Activated CD4-positive, alpha-beta T cell treated with anti-CD3 and anti-CD28 coated beads, Interleukin-2, amount 10 ng/mL, durations not matched to agents 7 days and 5 days (primary cell): ENCODE results near the gene EXOSC1. TPM values are rescaled to one million over a fixed set of nuclear protein-coding genes. Genes with fewer than 3 reads are reported as not detected.
A peak's percentile ranks its signal among the peaks of the same experiment; 100 is the strongest.

Experiments used
- CTCF ChIA-PET: fragments of 350-600 bp; sonication (Branson Sonifier 250); formaldehyde crosslinking; loops from one replicate; lab custom pipeline; 2021; ENCODE audit warnings: antibody characterized with exemption; lab: Charles Lee
- POLR2A ChIA-PET: fragments of 350-600 bp; sonication (Branson Sonifier 250); formaldehyde crosslinking; loops from one replicate; lab custom pipeline; 2021; ENCODE audit warnings: antibody characterized with exemption; lab: Charles Lee
- DNase-seq: peaks from one replicate; pipeline ENCODE4 v3.0.0-alpha.2; 2020
- H3K27ac Mint-ChIP-seq: one replicate; pipeline ENCODE4 v1.8.0; 2021; ENCODE audit warnings: mild to moderate bottlenecking, moderate library complexity, mixed read lengths
- H3K27me3 Mint-ChIP-seq: one replicate; pipeline ENCODE4 v1.8.0; 2021; ENCODE audit warnings: mixed read lengths
- H3K36me3 Mint-ChIP-seq: one replicate; pipeline ENCODE4 v1.8.0; 2021; ENCODE audit warnings: low read depth, mixed read lengths
- H3K4me1 Mint-ChIP-seq: one replicate; pipeline ENCODE4 v1.8.0; 2021; ENCODE audit warnings: mixed read lengths
- H3K4me3 Mint-ChIP-seq: one replicate; pipeline ENCODE4 v1.8.0; 2021; ENCODE audit warnings: mild to moderate bottlenecking, moderate library complexity, mixed read lengths
- H3K9me3 Mint-ChIP-seq: one replicate; pipeline ENCODE4 v1.8.0; 2021; ENCODE audit warnings: mixed read lengths
- total RNA-seq, 2 experiments: library from RNA; stranded (reverse); gene quantifications; one replicate each; pipeline ENCODE4 v1.2.3, GENCODE V29; 2021

EXOSC1 gene
- total RNA-seq, 2 experiments from 2014 or later = 45.5 to 50.0 TPM

DNA sequence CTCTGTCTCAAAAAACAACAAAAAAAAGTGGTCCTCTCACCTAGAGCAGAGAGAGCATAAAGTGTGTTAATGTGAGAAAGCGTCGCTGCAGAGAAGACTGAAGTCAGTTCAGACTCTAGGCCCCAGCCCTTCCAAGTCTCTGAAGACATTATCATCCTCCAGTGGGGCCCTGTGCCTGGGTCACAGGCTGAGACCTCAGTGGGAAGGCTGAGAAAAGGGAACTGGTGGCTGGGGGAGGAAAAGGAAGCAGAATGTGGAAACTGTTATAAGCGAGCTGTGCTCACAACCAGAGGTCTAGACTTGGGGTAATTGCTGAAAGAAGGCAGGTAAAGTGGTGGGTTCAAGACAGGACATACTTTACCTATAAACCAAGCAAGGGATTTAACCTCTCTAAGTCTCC lies 39.7 kb downstream of the EXOSC1 start:
- H3K36me3 Mint-ChIP-seq = no peaks in the 10 kb centered on the region
- H3K9me3 Mint-ChIP-seq = no peaks in the 10 kb centered on the region
- ChIA-PET CTCF (interaction anchor here (0.9 to 1.0 kb wide), 2 partner anchors 9 to 17 kb away, joined by 3 read pairs; no protein-coding TSS in a partner anchor), POLR2A (no interaction called here)
- peaks cover 16% of the 10 kb centered on the region for H3K4me1 Mint-ChIP-seq
- H3K27me3 Mint-ChIP-seq = no peaks in the 10 kb centered on the region
- no peak for DNase-seq
- no peak overlapping the region for H3K27ac Mint-ChIP-seq
- no peak overlapping the region for H3K4me3 Mint-ChIP-seq

- H3K9me3 Mint-ChIP-seq = no peaks in the 10 kb centered on the region
- H3K27ac Mint-ChIP-seq = no peak overlapping the region
- CTCF ChIA-PET = interaction anchor here (1.1 to 1.8 kb wide), 3 partner anchors 10 to 56 kb away, joined by 4 to 5 read pairs (median 4); no protein-coding TSS in a partner anchor
- H3K4me1 Mint-ChIP-seq = peaks cover 27% of the 10 kb centered on the region
- H3K4me3 Mint-ChIP-seq = no peak overlapping the region
- POLR2A ChIA-PET = interaction anchor here (0.6 kb wide), 1 partner anchor 34 kb away, joined by 3 read pairs; no protein-coding TSS in a partner anchor
- H3K36me3 Mint-ChIP-seq = no peaks in the 10 kb centered on the region
- DNase-seq = no peak
- H3K27me3 Mint-ChIP-seq = no peaks in the 10 kb centered on the region
These were observed 41.8 kb downstream of the EXOSC1 start for GRCh38 chr10:97404044-97404443.

- ChIA-PET CTCF (interaction anchor here (0.9 to 2.0 kb wide), 10 partner anchors 8 to 82 kb away, joined by 3 to 10 read pairs (median 4); partner anchors contain the start of gene FRAT1), POLR2A (interaction anchor here (0.6 to 1.2 kb wide), 4 partner anchors 11 to 76 kb away, joined by 4 to 6 read pairs (median 4); no protein-coding TSS in a partner anchor)
- peak overlapping the region; percentile 93 for H3K27ac Mint-ChIP-seq
- H3K27me3 Mint-ChIP-seq = no peaks in the 10 kb centered on the region
- no peaks in the 10 kb centered on the region for H3K36me3 Mint-ChIP-seq
- peak overlapping the region; percentile 93 for H3K4me3 Mint-ChIP-seq
- peaks cover 16% of the 10 kb centered on the region for H3K4me1 Mint-ChIP-seq
- H3K9me3 Mint-ChIP-seq = no peaks in the 10 kb centered on the region
- no peak for DNase-seq
These were observed 44.3 kb downstream of the EXOSC1 start for GRCh38 chr10:97401455-97401919.

DNA sequence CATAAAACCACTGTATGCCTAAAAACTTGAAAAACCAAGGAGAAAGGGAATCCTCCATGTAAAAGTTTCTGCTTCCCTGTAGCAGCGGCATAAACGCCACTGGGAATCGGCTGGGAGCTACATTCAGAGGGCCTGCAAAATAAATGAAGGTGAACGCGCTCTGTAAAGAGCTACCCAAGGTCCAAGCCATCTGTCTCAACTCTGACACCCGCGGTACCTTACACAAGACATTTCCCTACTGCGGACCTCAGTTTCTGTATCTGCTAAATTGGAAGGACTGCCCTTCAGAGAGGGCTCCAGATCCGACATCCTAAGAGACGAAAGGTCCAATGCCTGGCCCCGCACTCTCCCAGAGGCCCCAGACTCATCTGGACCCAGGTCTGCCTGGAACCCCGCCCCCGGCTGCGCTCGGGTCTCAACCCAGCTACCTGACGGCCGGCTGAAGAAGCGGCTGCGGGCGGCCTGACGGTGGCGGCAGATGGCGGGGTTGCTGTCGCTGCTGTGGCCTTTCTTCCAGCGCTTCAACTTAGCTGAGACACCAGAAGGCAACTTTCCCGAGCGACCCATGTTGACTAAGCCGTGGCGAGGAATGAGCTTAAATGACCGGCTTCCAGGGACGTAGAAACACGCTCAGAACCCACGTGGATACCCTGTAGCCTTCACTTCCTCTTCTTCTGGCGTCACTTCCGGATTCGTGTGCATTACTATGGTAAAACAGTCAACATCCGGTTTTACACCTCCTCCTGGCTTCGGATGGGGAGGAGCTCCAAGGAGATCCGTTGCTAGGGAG lies 44.9 kb downstream of the EXOSC1 start, which contains the start of gene RRP12:
Gene RRP12 (minus strand): TSS at position 676 of the 790 bp plus-strand sequence. CDS start 109 bp downstream, at position 567.
- POLR2A ChIA-PET = interaction anchor here (0.6 to 1.4 kb wide), 4 partner anchors 12 to 27 kb away, joined by 3 to 6 read pairs (median 4); no protein-coding TSS in a partner anchor
- peak; percentile 96 for DNase-seq
- H3K27me3 Mint-ChIP-seq = no peaks in the 10 kb centered on the region

GRCh38 chr10:97399843-97400545 lies 45.8 kb downstream of the EXOSC1 start:
- no peaks in the 10 kb centered on the region for H3K9me3 Mint-ChIP-seq
- peak overlapping the region; percentile 93 for H3K27ac Mint-ChIP-seq
- CTCF ChIA-PET = interaction anchor here (0.6 to 1.7 kb wide), 6 partner anchors 12 to 45 kb away, joined by 3 to 10 read pairs (median 4); no protein-coding TSS in a partner anchor
- peaks cover 5% of the 10 kb centered on the region for H3K36me3 Mint-ChIP-seq
- no peaks in the 10 kb centered on the region for H3K27me3 Mint-ChIP-seq
- peaks cover 16% of the 10 kb centered on the region for H3K4me1 Mint-ChIP-seq
- DNase-seq = peak; percentile 31
- peak overlapping the region; percentile 93 for H3K4me3 Mint-ChIP-seq
- POLR2A ChIA-PET = interaction anchor here (1.4 kb wide), 1 partner anchor 14 kb away, joined by 3 read pairs; no protein-coding TSS in a partner anchor

More for the DNA sequence above, 44.9 kb downstream of the EXOSC1 start, which contains the start of gene RRP12:
- peak within 1 kb of the TSS; percentile 93 for H3K27ac Mint-ChIP-seq
- peaks cover 16% of the 10 kb centered on the region for H3K4me1 Mint-ChIP-seq
- peak within 1 kb of the TSS; percentile 93 for H3K4me3 Mint-ChIP-seq
- no peaks in the 10 kb centered on the region for H3K9me3 Mint-ChIP-seq
- peaks cover 5% of the 10 kb centered on the region for H3K36me3 Mint-ChIP-seq
- CTCF ChIA-PET = interaction anchor here (0.6 to 2.0 kb wide), 12 partner anchors 9 to 82 kb away, joined by 3 to 10 read pairs (median 4); partner anchors contain the start of gene FRAT1

DNA sequence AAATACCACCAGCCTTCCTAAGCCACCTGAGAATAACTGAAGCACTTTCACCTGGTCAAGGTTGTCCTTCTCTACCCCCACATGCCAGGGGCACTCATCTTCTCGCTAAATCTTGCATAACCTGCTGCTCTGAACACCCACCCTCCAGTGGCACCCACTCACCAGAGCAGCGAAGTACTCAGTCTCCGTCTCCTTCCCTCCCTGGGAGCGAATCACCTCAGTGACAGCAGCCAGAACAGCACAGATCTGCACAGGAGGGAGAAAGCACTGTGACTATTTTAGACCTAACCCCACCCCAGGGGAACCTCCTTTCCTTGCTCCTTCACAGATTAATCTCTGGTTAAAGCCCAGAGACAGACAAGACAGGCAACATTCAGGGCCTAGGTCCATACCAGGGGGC lies 49.8 kb downstream of the EXOSC1 start:
- CTCF ChIA-PET = no interaction called here
- H3K4me3 Mint-ChIP-seq = no peak overlapping the region
- peaks cover 16% of the 10 kb centered on the region for H3K4me1 Mint-ChIP-seq
- no peaks in the 10 kb centered on the region for H3K9me3 Mint-ChIP-seq
- no peaks in the 10 kb centered on the region for H3K27me3 Mint-ChIP-seq
- peaks cover 9% of the 10 kb centered on the region for H3K36me3 Mint-ChIP-seq
- no peak for DNase-seq
- POLR2A ChIA-PET = no interaction called here
- no peak overlapping the region for H3K27ac Mint-ChIP-seq

GRCh38 chr10:97393034-97393573 lies 52.7 kb downstream of the EXOSC1 start:
- Mint-ChIP-seq H3K27me3 (no peaks in the 10 kb centered on the region), H3K4me1 (peaks cover 6% of the 10 kb centered on the region), H3K36me3 (peaks cover 18% of the 10 kb centered on the region), H3K4me3 (no peak overlapping the region), H3K9me3 (no peaks in the 10 kb centered on the region), H3K27ac (peak overlapping the region; percentile 42)
- POLR2A ChIA-PET = no interaction called here
- CTCF ChIA-PET = interaction anchor here (1.0 to 1.2 kb wide), 2 partner anchors 12 to 71 kb away, joined by 3 read pairs; no protein-coding TSS in a partner anchor
- DNase-seq = no peak

DNA sequence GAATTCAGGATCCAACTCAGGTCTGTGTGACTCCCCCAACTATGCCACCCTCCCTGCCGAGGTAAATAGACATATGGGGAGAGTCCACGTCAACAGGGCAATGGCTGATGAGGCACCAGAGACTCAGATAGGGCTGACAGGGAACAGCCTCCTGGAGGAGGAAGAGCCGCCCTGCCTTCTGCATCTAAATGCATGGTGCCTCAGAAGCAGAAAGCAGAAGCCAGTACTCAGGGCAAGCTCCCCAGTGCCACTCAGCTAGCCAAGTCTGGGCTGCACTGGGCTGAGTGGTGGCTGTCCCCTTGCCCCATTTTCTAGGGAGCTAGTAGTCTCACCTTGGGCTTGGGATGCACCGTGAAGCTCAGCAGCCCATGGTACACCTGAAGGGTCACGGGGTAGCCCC lies 55.7 kb downstream of the EXOSC1 start:
- peaks cover 6% of the 10 kb centered on the region for H3K4me1 Mint-ChIP-seq
- no peak overlapping the region for H3K4me3 Mint-ChIP-seq
- H3K9me3 Mint-ChIP-seq = no peaks in the 10 kb centered on the region
- H3K27me3 Mint-ChIP-seq = no peaks in the 10 kb centered on the region
- POLR2A ChIA-PET = no interaction called here
- DNase-seq = no peak
- peaks cover 20% of the 10 kb centered on the region for H3K36me3 Mint-ChIP-seq
- CTCF ChIA-PET = no interaction called here
- H3K27ac Mint-ChIP-seq = no peak overlapping the region

DNA sequence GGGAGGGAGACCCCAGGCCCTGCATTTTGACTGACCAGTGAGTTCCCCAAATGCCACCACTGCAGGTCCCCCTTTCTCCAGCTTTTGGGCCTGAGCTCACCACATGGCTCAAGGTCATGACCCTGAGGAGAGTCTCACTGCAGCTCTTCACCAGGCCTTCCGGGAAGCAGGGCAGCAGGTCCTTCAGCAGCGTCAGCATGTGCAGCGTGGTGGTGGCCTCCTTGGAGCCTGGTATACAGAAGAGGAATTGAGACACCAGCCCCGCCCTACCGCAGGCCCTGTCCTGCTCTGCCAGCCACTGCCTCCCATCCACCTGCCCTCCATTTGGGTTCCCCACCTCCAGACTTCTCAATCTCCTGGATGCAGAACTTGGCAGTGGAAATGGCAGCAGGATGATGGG lies 57.7 kb downstream of the EXOSC1 start:
- POLR2A ChIA-PET = no interaction called here
- Mint-ChIP-seq H3K9me3 (no peaks in the 10 kb centered on the region), H3K36me3 (peaks cover 18% of the 10 kb centered on the region), H3K4me3 (no peak overlapping the region), H3K27me3 (no peaks in the 10 kb centered on the region), H3K27ac (no peak overlapping the region), H3K4me1 (peaks cover 2% of the 10 kb centered on the region)
- no peak for DNase-seq
- CTCF ChIA-PET = interaction anchor here (1.2 kb wide), 1 partner anchor 13 kb away, joined by 10 read pairs; the partner anchor contains the start of gene RRP12

Other genes starting within 250 kb of the EXOSC1 start
- 10 to 100 TPM; 56.6 to 58.5 TPM for gene ARHGAP19, start 153.4 kb downstream of the EXOSC1 start, total RNA-seq
- gene FRAT1, start 126.7 kb downstream of the EXOSC1 start, total RNA-seq = 1 to 10 TPM; 5.8 to 6.2 TPM
- gene FRAT2, start 111.3 kb downstream of the EXOSC1 start, total RNA-seq = 10 to 100 TPM in 1 of 2 experiments, 1 to 10 TPM in 1; 9.0 to 10.7 TPM
- 10 to 100 TPM; 20.1 to 21.6 TPM for gene RRP12, start 44.7 kb downstream of the EXOSC1 start, total RNA-seq
- 100 to 1,000 TPM; 380 to 406 TPM for gene PGAM1, start 19.8 kb downstream of the EXOSC1 start, total RNA-seq
- gene ZDHHC16, start 169 bp upstream of the EXOSC1 start, total RNA-seq = 10 to 100 TPM; 38.5 to 39.3 TPM
- gene MMS19, start 52.4 kb upstream of the EXOSC1 start, total RNA-seq = 10 to 100 TPM; 64.7 to 68.6 TPM
- gene UBTD1, start 52.9 kb upstream of the EXOSC1 start, total RNA-seq = under 1 TPM; 0.50 to 0.72 TPM
- gene ANKRD2, start 126.8 kb upstream of the EXOSC1 start, total RNA-seq = under 1 TPM in 1 of 2 experiments, not detected in 1; 0.37 TPM
- not detected for gene HOGA1, start 138.4 kb upstream of the EXOSC1 start, total RNA-seq
- not detected for gene C10orf62, start 143.7 kb upstream of the EXOSC1 start, total RNA-seq
- 1 to 10 TPM; 1.2 to 1.3 TPM for gene MORN4, start 187.5 kb upstream of the EXOSC1 start, total RNA-seq
- gene PI4K2A, start 194.7 kb upstream of the EXOSC1 start, total RNA-seq = 10 to 100 TPM in 1 of 2 experiments, 1 to 10 TPM in 1; 9.9 to 10.1 TPM
- gene AVPI1, start 241.2 kb upstream of the EXOSC1 start, total RNA-seq = under 1 TPM; 0.58 to 0.94 TPM